SKM-1 (cell line): Measurements from ENCODE around the gene ATP6V1G3.
"Not testable (repeated sequence)": the region's sequence is repeated elsewhere in the genome, so short reads cannot be mapped to it uniquely, and the experiment has no call there.

Experiments used
- DNase-seq: peaks from one replicate; lab custom pipeline; 2025; ENCODE audit not compliant: unreplicated experiment; lab: John Stamatoyannopoulos, UW

The ATP6V1G3 gene

GRCh38 chr1:198543670-198544260, 3.3 kb upstream of the ATP6V1G3 start:
- DNase-seq, result peak; percentile 29

- no peak for DNase-seq
These were observed 2.2 kb upstream of the ATP6V1G3 start for GRCh38 chr1:198542632-198543031.

- DNase-seq, result no peak
These were observed 1.3 kb upstream of the ATP6V1G3 start for GRCh38 chr1:198541737-198542136.

- DNase-seq, result no peak
These were observed 1.7 kb downstream of the ATP6V1G3 start for GRCh38 chr1:198538579-198539364.

- DNase-seq, result no peak
These were observed 4.8 kb downstream of the ATP6V1G3 start for GRCh38 chr1:198535631-198536030.

- no peak for DNase-seq
These were observed 5.7 kb downstream of the ATP6V1G3 start for GRCh38 chr1:198534548-198535418.

- no peak for DNase-seq
These were observed 8.6 kb downstream of the ATP6V1G3 start for GRCh38 chr1:198531891-198532290.

- DNase-seq, result no peak
These were observed 9.5 kb downstream of the ATP6V1G3 start for GRCh38 chr1:198530953-198531352.

GRCh38 chr1:198529414-198529813, 11.1 kb downstream of the ATP6V1G3 start:
- no peak for DNase-seq

- DNase-seq, result no peak
These were observed 12.1 kb downstream of the ATP6V1G3 start for GRCh38 chr1:198528364-198528763.

GRCh38 chr1:198524556-198524955, 15.9 kb downstream of the ATP6V1G3 start:
- no peak for DNase-seq

- not testable (repeated sequence) for DNase-seq
These were observed 16.4 kb downstream of the ATP6V1G3 start for GRCh38 chr1:198524127-198524526.

- DNase-seq, result no peak
These were observed 17.1 kb downstream of the ATP6V1G3 start for GRCh38 chr1:198523182-198523950.

- no peak for DNase-seq
These were observed 19.8 kb downstream of the ATP6V1G3 start for GRCh38 chr1:198520524-198521254.

- no peak for DNase-seq
These were observed 20.6 kb downstream of the ATP6V1G3 start for GRCh38 chr1:198519639-198520501.

- no peak for DNase-seq
These were observed 22.8 kb downstream of the ATP6V1G3 start for GRCh38 chr1:198517623-198518199.

- no peak for DNase-seq
These were observed 40.4 kb downstream of the ATP6V1G3 start for GRCh38 chr1:198500096-198500495.

GRCh38 chr1:198499588-198499987, 40.9 kb downstream of the ATP6V1G3 start:
- no peak for DNase-seq

- DNase-seq, result no peak
These were observed 41.6 kb downstream of the ATP6V1G3 start for GRCh38 chr1:198498881-198499280.
